GM18519 (cell line): ENCODE data around the gene RNF13.
"Not testable (repeated sequence)": the region's sequence is repeated elsewhere in the genome, so short reads cannot be mapped to it uniquely, and the experiment has no call there.

Experiments used
- ATAC-seq: cut with Tn5 transposase; IDR thresholded peaks from one replicate; pipeline ENCODE4 v1.9.1; 2021; ENCODE audit warnings: mild to moderate bottlenecking, moderate library complexity; ENCODE audit not compliant: unreplicated experiment, low FRiP score

RNF13 gene

DNA sequence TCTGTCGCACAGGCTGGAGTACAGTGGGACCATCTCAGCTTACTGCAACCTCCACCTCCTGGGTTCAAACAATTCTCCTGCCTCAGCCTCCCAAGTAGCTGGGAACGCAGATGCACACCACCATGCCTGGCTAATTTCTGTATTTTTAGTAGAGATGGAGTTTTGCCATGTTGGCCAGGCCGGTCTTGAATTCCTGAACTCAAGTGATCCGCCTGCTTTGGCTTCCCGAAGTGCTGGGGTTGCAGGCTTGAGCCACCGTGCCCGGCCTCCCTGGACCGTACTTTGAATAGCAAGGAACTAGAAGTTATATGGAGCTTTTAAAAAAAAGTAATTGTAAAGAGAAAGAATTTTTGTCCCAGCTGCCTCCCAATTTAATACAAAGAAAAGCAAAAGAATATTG, 12.3 kb upstream of the RNF13 start:
- no peak for ATAC-seq

DNA sequence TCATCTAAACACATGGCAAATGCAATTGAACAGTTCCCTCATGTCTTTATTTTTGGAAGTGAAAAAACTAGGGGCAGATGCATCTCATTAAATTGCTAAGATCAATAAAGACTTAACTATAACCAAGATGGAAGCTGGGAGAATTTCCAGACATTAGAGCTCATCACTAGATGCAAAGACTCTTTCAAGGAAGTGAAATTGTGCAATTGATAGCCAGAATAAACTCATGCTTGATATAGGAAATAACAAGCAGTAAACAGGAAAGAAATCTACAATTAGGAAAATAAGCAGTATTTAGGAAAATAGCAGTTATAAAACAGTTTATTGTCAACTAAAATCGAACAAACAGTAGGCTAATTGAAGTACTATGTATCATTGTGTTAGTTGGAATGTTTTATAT, 11.8 kb upstream of the RNF13 start:
- no peak for ATAC-seq

DNA sequence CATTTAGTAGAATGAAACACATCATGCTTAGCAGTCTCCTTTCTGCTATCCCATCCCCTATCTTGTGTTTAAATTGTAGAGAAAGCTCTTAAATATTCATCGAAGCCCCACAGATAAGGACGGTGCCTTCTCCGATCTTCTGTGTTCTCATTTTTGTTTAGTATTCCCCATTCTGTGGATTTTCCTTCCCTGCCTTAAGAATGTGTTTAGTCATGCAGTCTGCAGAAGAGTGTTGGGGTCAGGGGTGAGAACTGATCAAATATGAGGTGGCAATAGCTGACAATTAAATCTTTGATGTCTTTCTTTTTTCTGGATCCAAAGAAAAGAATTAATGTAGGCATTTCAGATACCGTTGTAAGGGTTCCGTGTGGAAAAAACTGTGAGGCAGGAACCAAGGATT, 11.4 kb upstream of the RNF13 start:
- no peak for ATAC-seq

DNA sequence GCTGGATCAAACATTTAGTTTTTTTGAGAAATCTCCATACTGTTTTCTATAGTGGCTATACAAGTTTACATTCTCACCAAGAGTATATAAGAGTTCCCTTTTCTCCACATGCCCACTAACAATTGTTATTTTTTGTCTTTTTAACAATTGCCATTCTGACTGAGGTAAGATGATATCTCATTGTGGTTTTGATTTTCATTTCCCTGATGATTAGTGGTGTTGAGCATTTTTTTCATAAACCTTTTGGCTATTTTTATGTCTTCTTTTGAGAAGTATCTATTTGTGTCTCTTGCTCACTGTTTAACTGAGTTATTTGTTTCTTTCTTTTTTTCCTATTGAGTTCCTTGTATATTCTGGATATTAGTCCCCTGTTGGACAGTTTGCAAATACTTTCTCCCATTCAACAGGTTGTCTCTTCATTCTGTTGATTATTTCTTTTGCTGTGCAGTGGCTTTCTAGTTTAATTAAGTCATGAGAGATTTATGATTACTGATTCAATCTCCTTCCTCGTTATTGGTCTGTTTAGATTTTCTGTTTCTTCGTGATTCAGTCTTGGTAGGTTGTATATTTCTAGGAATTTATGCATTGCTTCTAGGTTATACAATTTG, 6.7 kb upstream of the RNF13 start:
- no peak for ATAC-seq

DNA sequence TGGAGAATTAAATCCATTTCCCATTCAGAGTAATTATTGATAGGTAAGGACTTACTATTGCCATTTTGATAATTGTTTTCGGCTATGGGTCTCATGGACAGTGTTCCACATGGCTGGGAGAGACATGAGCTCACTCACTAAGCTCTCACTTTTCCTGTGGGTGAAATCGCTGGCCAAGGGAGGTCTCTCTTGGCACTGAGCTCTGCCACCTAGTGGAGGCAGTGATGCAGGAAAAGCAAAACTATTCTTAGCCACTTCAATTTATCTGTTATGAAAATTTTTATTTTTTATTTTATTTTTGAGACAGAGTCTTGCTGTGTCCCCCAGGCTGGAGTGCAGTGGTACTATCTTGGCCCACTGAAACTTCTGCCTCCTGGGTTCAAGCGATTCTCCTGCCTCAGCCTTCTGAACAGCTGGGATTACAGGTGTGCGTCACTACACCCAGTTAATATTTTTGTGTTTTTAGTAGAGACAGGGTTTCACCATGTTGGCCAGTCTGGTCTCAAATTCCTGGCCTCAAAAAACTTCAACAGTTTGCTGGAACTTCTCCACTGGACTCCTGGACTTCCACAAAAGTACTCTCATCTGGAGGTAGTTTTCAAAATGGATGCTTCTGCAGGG, 4.7 kb upstream of the RNF13 start:
- ATAC-seq = no peak

DNA sequence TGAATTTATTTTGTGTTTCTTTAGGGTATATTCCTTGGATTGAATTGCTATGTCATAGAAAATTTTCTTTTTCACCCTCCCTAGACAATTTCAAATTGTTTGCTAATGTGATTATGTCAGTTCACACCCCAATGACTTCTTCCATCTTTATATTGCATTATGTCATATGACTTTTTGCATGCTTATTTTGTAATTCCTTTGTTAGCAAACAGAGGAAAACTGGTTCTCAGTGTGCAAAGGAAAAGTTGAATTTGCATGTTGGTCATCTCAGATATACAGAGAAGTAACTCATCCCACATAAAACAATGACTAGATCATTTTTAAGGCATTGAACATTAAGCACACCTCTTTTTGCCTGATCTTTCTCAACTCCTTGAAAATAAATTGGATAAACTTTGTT, 3.3 kb upstream of the RNF13 start:
- no peak for ATAC-seq

DNA sequence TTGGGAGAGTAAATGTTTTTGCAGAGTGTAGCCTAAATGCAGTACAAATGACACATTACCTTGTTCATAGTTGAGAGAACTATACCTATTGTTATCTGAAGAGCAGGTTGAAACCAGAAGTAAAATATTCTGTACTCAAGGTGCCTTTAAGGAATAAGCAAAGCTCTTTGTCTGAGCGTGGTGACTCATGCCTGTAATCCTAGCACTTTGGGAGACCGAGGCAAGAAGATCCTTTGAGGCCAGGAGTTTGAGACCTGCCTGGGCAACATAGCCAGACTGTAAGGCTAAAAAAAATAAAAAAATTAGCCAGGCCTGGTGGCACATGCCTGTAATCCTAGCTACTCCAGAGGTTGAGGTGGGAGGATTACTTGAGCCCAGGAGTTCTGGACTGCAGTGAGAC, 2.2 kb upstream of the RNF13 start:
- ATAC-seq = no peak

DNA sequence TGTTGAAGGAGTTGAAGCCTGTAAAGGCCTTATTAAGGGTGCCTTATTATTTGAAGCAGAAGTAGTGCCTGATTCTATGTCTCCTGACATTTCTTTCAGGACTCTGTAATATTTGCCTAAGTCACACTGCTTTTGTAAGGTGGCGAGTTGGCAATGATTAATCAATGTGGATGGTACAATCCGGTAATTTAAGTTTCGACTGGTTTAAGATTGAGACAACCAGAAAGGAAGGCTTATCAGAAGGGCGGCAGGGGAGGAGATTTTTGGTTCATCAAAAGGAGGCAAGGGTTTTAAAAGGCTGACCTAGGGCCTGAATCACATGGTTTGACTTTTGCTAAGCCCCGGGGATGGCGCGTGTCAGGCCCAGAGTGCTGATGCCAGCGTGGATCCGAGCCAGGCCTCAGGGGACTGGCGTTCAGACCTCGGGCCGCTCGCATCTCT, 830 bp upstream of the RNF13 start:
- ATAC-seq = no peak

DNA sequence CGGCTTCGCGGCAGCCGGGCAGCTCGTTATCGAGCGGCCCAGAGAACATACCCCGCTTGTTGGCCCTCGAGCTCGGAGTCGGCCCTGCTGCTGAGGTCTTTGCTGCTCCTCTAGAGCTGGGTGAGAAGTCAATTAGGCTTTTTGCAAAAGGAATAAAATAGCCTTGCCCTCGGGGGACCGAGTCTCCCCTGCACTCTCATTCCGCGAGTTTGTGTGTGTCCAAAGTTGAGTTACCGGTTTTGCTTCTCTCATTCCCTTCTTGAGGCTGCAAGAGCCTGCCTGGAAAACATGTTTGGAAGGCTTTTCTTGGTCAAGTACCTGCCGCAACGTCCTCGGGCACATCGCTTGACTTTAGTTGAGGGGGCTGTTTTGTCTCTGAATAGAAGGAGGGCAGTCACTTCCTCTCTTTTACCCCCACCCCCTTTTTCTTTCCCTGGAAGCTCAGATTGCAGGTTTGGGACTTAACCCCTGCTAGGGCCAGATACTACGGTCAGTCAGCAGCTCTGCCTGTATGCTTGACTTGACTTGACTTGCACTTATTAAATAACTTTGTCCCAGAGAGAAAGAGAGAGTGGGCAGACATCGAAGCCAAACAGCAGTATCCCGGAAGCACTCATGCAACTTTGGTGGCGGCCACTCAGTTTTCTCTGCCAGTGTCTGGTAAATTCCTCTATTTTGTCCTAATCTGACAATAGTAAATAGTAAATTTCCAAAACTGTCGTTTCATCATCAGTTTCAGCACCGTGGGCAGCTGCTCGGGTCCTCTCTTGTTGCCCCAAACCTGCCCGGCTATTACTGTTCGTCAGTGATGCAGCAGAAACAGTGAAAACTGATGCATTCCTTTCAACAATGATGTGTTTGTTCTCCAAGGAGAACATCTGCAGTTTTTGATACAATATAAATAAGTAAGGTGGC, 609 bp downstream of the RNF13 start:
- peak; percentile 7 for ATAC-seq

DNA sequence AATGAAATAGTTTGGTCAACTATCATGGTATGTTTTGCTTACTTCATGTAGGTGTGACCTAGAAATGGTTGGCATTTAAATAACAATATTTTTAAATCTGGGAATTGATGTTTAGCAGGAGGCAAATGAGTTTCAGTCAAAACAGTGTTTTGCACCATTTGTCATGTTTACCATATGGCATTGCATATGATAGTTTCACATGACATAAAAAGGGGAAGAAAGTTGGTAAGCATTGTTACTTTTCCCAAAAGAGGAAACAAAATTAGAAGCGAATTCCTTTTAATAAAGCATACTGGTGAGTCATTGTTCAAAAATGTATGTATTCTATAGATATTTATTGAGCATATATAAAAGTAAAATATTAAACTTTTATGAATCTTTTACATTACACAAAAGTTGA, 2.3 kb downstream of the RNF13 start:
- no peak for ATAC-seq

DNA sequence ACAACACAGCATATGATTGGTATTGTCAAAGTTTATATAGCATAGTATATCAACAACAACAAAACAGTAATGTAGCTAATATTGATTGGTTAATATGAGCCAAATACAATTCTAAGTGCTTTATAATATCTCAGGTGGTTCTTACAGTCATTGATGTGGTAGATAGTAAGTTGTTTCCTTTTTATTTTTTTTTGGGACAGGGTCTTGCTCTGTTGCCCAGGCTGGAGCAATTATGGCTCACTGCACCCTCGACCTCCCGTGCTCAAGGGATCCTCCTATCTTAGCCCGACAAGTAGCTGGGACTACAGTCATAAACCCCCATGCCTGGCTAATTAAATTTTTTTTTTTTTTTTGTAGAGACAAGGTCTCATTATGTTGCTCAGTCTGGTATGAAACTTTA, 2.7 kb downstream of the RNF13 start:
- ATAC-seq = no peak

DNA sequence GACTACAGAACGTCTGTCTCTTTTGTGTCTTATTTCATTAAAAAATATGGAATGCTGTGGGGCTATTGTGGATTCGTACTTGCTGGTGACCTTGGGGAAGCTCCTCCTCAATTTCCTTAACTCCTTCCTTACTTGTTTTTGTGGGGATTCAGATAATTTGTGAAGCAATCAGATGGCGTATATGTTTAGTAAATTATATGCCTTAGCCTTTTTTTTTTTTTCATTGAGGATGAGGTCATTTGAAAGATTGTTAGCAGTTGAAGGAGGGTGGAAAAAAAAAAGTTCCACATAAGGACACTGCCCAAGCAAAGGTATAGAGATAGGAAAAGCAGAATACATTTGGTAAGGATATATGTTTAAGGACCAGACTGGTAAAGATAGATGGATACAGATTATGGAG, 3.3 kb downstream of the RNF13 start:
- ATAC-seq = no peak

DNA sequence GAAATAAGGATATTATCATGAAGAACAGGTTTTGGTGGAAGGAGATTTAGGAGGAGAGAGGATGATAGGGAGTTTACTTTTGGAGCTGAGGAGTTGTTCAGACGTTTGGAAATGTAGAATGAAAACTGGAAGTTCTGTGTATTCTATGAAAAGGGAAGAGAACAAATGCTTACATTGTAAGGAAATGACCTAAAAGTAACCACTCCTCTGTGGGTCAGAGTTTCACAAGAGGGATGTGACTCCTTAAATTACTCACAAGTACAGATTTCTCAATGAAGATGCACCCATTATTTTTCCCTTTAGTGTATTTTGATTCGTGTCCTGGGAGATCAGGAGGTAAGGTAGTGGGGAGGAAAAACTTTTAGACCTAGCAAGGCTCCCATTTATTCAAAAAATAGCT, 4.0 kb downstream of the RNF13 start:
- no peak for ATAC-seq

DNA sequence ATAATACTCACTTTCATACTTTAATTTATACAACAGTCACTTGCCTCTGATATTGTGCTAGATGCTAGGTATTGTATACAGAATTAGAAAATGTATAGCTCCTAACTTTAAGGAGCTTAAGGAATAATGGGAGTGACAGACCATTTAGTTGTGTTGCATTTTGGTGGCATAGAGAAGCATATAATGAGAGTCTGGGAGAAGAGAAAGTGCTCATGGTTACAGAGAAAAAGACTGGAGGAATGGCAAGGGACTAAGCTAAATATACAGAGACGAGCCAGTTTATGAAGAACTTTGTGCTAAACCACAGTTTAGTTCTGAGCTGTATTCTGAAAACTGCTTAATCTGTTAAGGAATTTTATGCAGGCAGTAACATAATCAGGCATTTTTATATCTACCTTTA, 6.4 kb downstream of the RNF13 start:
- ATAC-seq = no peak

DNA sequence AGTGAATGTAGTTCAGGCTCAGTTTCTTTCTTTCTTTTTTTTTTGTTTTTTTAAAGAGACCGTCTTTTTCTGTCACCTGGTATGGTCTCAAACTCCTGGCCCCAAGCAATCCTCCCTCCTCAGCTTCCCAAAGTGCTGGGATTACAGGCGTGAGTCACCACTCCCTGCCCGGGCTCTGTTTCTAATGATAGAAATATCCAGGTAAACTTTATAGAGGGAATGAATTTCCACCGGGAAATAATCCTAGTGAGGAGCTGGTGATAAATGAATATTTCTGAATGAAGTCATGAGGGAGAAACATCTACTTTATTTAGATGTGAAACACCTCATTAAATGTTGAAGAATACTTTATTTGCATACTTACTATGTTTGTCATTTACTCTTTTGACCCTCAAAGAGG, 7.2 kb downstream of the RNF13 start:
- no peak for ATAC-seq

DNA sequence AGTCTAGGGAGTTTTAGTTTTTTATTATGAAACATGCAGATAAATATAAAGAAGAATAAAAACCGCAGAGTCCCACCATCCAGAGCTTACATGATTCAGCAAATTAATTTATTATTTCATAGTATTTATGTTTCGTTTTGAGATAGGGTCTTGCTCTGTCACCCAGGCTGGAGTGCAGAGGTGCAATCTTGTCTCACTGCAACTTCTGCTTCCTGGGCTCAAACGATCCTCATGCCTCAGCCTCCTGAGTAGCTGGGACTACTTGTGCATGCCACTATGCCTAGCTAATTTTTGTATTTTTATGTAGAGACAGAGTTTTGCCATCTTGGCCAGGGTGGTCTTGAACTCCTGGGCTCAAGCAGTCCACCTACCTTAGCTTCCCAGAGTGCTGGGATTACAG, 13.6 kb downstream of the RNF13 start:
- no peak for ATAC-seq

DNA sequence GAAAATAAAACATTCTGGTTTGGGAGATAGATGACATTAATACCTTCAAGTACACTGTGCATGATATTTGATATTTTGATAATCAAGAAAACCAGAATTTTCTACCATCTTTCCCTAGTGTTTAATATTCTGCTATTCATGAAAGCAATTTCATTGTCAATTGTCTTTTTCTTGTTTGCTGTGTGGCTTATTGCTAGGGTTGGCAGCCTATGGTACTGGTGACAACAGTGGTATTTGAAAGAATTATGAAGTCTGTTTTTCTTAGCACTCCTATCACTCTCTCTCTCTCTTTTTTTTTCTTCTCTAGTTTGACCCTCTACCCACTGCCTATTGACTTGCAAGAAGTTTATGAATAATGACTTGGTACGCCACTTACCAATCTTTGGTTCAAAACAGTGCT, 15.4 kb downstream of the RNF13 start:
- no peak for ATAC-seq

DNA sequence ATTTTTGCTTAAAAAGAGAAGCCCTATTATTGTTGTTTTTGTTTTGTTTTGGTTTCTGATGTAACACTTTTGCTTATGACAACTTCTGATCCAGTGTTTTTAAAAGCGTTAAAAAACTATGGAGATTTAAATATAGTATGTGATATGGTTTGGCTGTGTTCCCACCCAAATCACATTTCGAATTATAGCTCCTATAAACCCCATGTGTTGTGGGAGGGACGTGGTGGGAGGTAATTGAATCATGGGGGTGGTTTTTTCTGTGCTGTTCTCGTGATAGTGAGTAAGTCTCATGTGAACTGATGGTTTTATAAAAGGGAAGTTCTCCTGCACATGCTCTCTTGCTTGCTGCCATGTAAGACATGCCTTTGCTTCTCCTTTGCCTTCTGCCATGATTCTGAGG, 16.6 kb downstream of the RNF13 start:
- ATAC-seq = not testable (repeated sequence)

DNA sequence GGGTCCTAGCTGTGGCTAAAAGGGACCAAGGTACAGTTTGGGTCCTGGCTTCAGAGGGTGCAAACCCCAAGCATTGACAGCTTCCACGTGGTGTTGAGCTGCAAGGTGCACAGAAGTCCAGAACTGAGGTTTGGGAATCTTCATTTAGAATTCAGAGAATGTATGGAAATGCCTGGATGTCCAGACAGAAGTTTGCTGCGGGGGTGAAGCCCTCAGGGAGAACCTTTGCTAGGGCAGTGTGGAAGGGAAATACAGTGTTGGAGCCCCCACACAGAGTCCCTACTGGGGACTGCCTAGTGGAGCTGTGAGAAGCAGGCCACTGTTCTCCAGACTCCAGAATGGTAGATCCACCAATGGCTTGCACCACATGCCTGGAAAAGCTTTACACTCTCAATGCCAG, 17.9 kb downstream of the RNF13 start:
- no peak for ATAC-seq

DNA sequence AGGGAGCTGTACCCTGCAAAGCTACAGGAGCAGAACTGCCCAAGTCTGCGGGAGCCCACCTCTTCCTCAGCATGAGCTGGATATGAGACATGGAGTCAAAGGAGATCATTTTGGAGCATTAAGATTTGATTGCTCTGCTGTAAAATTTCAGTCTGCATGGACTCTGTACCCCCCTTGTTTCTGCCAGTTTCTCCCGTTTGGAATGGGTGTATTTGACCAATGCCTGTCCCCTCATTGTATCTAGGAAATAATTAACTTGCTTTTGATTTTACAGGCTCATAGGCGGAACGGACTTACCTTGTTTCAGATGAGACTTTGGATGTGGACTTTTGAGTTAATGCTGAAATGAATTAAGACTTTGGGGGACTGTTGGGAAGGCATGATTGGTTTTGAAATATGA, 18.3 kb downstream of the RNF13 start:
- ATAC-seq = no peak

DNA sequence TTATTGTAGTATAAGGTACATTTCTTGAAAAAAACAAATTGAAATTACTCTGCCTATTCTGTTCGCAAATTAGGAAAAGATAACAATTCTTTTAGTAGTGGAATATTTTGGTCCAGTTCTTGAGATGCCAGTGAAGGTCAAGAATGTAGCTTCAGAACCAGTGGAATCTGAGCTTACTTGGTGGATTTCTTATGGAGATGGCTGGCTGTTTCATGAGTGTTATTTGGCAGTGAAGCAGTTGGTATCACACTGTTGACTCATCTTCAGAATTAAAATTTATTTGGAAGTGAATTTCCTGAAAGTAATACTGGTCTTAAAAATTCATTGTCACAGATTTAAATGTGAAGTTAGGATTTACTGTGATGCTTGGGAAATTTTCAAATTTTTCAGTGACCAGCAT, 19.1 kb downstream of the RNF13 start:
- ATAC-seq = no peak

DNA sequence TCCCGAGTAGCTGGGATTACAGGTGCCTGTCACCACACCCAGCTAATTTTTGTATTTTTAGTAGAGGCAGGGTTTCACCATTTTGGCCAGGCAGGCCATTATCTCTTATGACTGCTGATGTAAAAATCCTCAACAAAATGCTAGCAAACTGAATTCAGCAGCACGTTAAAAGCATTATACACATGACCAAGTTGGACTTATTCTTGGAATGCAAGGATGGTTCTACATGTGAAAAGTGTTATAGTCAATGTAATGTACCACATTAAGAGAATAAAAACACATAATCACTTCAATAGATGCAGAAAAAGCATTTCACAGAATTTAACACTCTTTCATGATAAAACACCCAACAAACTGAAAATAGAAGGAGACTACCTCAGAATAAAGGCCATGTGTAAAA, 20.2 kb downstream of the RNF13 start:
- no peak for ATAC-seq
